A673 (cell line): ENCODE data around the gene PLXNA3.

Experiments
- CTCF ChIP-seq: fragments of 300-800, 200-600 bp; sonication (generic); conservative IDR thresholded peaks from 2 replicates; pipeline ENCODE4 v1.5.1; 2017; ENCODE audit warnings: low read depth, mild to moderate bottlenecking, antibody characterized with exemption, low read length, moderate library complexity, mixed read lengths
- EZH2 ChIP-seq: fragments of 200-600 bp; sonication (generic); IDR thresholded peaks from 2 replicates; pipeline ENCODE4 v1.6.1; 2017; ENCODE audit warnings: borderline replicate concordance, low read depth, mild to moderate bottlenecking, mixed read lengths, antibody characterized with exemption, low read length; ENCODE audit not compliant: poor library complexity, severe bottlenecking

DNA sequence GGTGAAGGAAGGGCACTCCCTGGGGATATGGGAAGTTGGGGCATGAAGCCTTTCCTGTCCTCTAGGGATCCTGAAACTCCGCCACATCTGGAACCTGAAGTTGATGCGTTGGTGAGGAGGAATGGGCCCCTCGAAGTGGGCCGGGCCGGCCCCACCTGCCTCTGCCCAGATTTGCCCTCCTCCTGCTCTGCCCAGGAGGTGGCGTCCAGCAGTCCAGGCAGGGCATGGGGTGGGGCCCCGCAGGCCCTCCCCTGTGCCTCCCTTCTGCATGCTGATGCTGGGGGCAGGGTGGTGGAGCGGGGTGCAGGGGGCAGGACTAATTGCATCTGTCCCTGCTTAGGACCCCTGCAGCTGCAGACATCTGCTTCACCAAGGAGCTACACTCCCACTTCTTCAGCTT, 44.9 kb upstream of the PLXNA3 start:
- no peak for TF ChIP-seq CTCF
- TF ChIP-seq EZH2, result no peak
